HepG2 (cell line): ENCODE data around the gene ARHGAP45. TPM values are rescaled to one million over a fixed set of nuclear protein-coding genes. Genes with fewer than 3 reads are reported as not detected.

Source experiments
- GPN1 ChIP-seq: sonication (generic); formaldehyde crosslinking; IDR thresholded peaks from 2 replicates; pipeline ENCODE4 v1.5.1; 2020; ENCODE audit warnings: missing genetic modification reagents, borderline replicate concordance
- HNF4G ChIP-seq, 2 experiments: sonication (generic) in 1 of 2; formaldehyde crosslinking in 1 of 2; IDR thresholded peaks; 2 replicates each; pipeline versions ENCODE4 v1.4.0 to v1.6.1; 2011 to 2020; ENCODE audit warnings: borderline replicate concordance in 2 of 2, low read depth in 2 of 2, mild to moderate bottlenecking in 2 of 2, low read length in 1 of 2, missing genetic modification reagents in 1 of 2, moderate library complexity in 1 of 2
- MAFG ChIP-seq: sonication (generic); formaldehyde crosslinking; IDR thresholded peaks from 2 replicates; pipeline ENCODE4 v1.5.1; 2020; ENCODE audit warnings: mild to moderate bottlenecking, missing genetic modification reagents
- NBN ChIP-seq: fragments of 450-650 bp; conservative IDR thresholded peaks from 2 replicates; pipeline ENCODE4 v1.6.1; 2017
- NFAT5 ChIP-seq: sonication (generic); formaldehyde crosslinking; IDR thresholded peaks from 2 replicates; pipeline ENCODE4 v1.4.0; 2020; ENCODE audit warnings: missing genetic modification reagents
- RELA ChIP-seq: sonication (generic); formaldehyde crosslinking; IDR thresholded peaks from 2 replicates; pipeline ENCODE4 v1.4.0; 2020; ENCODE audit warnings: missing genetic modification reagents
- RFX1 ChIP-seq: fragments of 450-650 bp; IDR thresholded peaks from 2 replicates; pipeline ENCODE4 v1.6.1; 2017
- SSRP1 ChIP-seq: IDR thresholded peaks from 2 replicates; pipeline ENCODE4 v1.6.1; 2016; ENCODE audit warnings: control low read depth
- ZNF224 ChIP-seq: sonication (generic); formaldehyde crosslinking; IDR thresholded peaks from 2 replicates; pipeline ENCODE4 v1.5.0; 2020; ENCODE audit warnings: mild to moderate bottlenecking, missing genetic modification reagents
- ZNF235 ChIP-seq: sonication (generic); formaldehyde crosslinking; IDR thresholded peaks from 2 replicates; pipeline ENCODE4 v1.8.1; 2023; ENCODE audit warnings: mild to moderate bottlenecking, missing genetic modification reagents, borderline replicate concordance
- ZNF264 ChIP-seq: sonication (generic); formaldehyde crosslinking; IDR thresholded peaks from 2 replicates; pipeline ENCODE4 v1.4.0; 2020; ENCODE audit warnings: missing genetic modification reagents
- ZNF317 ChIP-seq: sonication (generic); formaldehyde crosslinking; IDR thresholded peaks from 2 replicates; pipeline ENCODE4 v1.5.0; 2020; ENCODE audit warnings: mild to moderate bottlenecking, missing genetic modification reagents
- ZNF800 ChIP-seq: sonication (generic); formaldehyde crosslinking; IDR thresholded peaks from 2 replicates; pipeline ENCODE4 v1.4.0; 2020; ENCODE audit warnings: missing genetic modification reagents
- ZNF816 ChIP-seq: sonication (generic); formaldehyde crosslinking; IDR thresholded peaks from 2 replicates; pipeline ENCODE4 v1.8.0; 2022; ENCODE audit warnings: missing genetic modification reagents, mild to moderate bottlenecking, borderline replicate concordance
- ZNF839 ChIP-seq: sonication (generic); formaldehyde crosslinking; IDR thresholded peaks from 2 replicates; pipeline ENCODE4 v1.4.0; 2020; ENCODE audit warnings: missing genetic modification reagents, mild to moderate bottlenecking, borderline replicate concordance
- ZNF841 ChIP-seq: sonication (generic); formaldehyde crosslinking; IDR thresholded peaks from 2 replicates; pipeline ENCODE4 v1.8.1; 2023; ENCODE audit warnings: missing genetic modification reagents, borderline replicate concordance
- polyA plus RNA-seq, 8 experiments: library from polyadenylated mRNA; depleted of rRNA in 3 of 8; stranded (reverse) in 7 of 8; unstranded in 1 of 8; fragments of >200 nt; fragmentation: Illumina TruSeq in 4 of 8; extraction: Trizol in 4 of 8; gene quantifications; 2 replicates each; pipeline versions ENCODE4 v1.2.1 to v1.2.3, GENCODE V29; 2011 to 2016; ENCODE audit warnings: low read depth in 4 of 8, missing spikeins in 1 of 8, mixed read lengths in 1 of 8; ENCODE audit not compliant: insufficient read depth in 1 of 8
- total RNA-seq, 5 experiments: library from RNA; depleted of rRNA; stranded (reverse); fragments of >200 nt; fragmentation: Illumina TruSeq; extraction: Trizol; gene quantifications; 2 replicates each; pipeline ENCODE4 v1.2.3, GENCODE V29; 2016; ENCODE audit warnings: low read depth in 1 of 5
- TF ChIP-seq, protein P1 (sequence below): sonication (generic); formaldehyde crosslinking; IDR thresholded peaks from 2 replicates; pipeline ENCODE4 v1.5.0; 2020; ENCODE audit warnings: missing genetic modification reagents
- TF ChIP-seq, protein P2 (sequence below): IDR thresholded peaks from 2 replicates; pipeline ENCODE4 v1.6.1; 2016; ENCODE audit warnings: control low read depth
- TF ChIP-seq, protein P3 (sequence below): IDR thresholded peaks from 2 replicates; pipeline ENCODE4 v1.6.1; 2016; ENCODE audit warnings: mild to moderate bottlenecking, missing biosample characterization, missing genetic modification reagents

Gene ARHGAP45
- total and polyA plus RNA-seq, 2 of the 13 experiments (the other 11 are each of a cell fraction or from before 2014, with no cell fraction given) = 0.84 to 32.0 TPM

DNA sequence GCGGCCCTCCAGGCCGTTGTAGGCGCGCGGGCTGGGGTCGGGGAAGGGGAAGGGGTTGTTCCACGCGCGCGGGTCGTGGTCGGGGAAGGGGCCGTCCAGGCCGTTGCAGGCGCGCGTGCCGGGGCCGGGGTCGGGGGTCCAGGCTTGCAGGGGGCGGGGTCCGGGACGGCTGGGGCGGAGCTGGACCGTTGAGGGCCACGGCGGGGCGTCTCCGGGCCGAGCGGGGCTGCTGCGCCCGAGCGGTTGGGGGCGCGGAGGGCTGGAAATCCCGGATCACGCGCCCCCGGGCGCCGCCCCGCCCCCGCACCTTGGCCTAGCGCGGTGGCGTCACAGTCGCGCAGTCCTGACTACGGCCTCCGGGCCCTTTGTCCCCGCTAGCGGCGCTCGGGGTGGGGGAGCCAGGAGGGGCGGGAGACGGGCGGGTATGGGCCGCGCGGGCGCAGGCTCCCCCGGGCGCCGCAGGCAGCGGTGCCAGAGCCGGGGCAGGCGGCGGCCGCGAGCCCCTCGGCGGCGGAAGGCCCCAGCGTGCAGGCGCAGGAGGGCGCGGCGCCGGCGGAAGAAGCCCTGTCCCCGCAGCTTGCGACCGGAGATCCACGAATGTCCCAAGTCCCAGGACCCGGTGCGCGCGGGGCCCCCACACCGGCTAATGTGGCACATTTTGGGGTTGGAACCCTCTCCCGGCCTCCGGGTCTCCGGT lies 37.5 kb downstream of the ARHGAP45 start (continued):
- TF ChIP-seq NFAT5 (CRISPR knock-in tag) (no peak), SSRP1 (CRISPR knock-in tag) (no peak), HNF4G (IDR thresholded peaks at IDR 0.05; ENCODE audit: borderline replicate concordance, low read depth, low read length) (peak; percentile 16; the same call in 1 of the 2 replicates), HNF4G (CRISPR knock-in tag; IDR thresholded peaks at IDR 0.05; ENCODE audit: borderline replicate concordance, low read depth) (no peak), ZNF841 (no peak), ZNF235 (CRISPR knock-in tag) (no peak; the same call in 1 of the 2 replicates), RELA (no peak), ZNF839 (no peak), RFX1 (no peak), ZNF800 (no peak), ZNF317 (no peak), ZNF264 (CRISPR knock-in tag) (no peak), NBN (no peak), GPN1 (no peak), ZNF816 (CRISPR knock-in tag) (peak; percentile 87; the same call in 1 of the 2 replicates), ZNF224 (CRISPR knock-in tag) (no peak), MAFG (no peak)
- TF ChIP-seq, protein P1, sequence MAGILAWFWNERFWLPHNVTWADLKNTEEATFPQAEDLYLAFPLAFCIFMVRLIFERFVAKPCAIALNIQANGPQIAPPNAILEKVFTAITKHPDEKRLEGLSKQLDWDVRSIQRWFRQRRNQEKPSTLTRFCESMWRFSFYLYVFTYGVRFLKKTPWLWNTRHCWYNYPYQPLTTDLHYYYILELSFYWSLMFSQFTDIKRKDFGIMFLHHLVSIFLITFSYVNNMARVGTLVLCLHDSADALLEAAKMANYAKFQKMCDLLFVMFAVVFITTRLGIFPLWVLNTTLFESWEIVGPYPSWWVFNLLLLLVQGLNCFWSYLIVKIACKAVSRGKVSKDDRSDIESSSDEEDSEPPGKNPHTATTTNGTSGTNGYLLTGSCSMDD (CRISPR knock-in tag) = no peak
- TF ChIP-seq, protein P2, sequence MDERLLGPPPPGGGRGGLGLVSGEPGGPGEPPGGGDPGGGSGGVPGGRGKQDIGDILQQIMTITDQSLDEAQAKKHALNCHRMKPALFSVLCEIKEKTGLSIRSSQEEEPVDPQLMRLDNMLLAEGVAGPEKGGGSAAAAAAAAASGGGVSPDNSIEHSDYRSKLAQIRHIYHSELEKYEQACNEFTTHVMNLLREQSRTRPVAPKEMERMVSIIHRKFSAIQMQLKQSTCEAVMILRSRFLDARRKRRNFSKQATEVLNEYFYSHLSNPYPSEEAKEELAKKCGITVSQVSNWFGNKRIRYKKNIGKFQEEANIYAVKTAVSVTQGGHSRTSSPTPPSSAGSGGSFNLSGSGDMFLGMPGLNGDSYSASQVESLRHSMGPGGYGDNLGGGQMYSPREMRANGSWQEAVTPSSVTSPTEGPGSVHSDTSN (CRISPR knock-in tag) = no peak
- TF ChIP-seq, protein P3, sequence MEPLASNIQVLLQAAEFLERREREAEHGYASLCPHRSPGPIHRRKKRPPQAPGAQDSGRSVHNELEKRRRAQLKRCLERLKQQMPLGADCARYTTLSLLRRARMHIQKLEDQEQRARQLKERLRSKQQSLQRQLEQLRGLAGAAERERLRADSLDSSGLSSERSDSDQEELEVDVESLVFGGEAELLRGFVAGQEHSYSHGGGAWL (CRISPR knock-in tag) = peak; percentile 42; the same call in 1 of the 2 replicates
